Measurements from ENCODE around the gene FNDC3B. TPM values are rescaled to one million over a fixed set of nuclear protein-coding genes. Genes with fewer than 3 reads are reported as not detected.

Gene FNDC3B
- total RNA-seq, 2 donors from 2014 or later, result 57.6 to 69.3 TPM

GRCh38 chr3:172329070-172329469 is 289.7 kb downstream of the FNDC3B start:
- Histone ChIP-seq H3K4me1 (peaks cover 0 to 14% of the 10 kb centered on the region in 2 donors), H3K27ac (no peak overlapping the region), H3K9me3 (no peaks in the 10 kb centered on the region), H3K27me3 (no peaks in the 10 kb centered on the region), H3K4me3 (no peak overlapping the region), H3K36me3 (peaks cover 75% of the 10 kb centered on the region)
- no peak for TF ChIP-seq CTCF (IDR thresholded peaks at IDR 0.05)
- no peak for DNase-seq (ENCODE audit: low spot score)

- Histone ChIP-seq H3K4me1 (peaks cover 0 to 5% of the 10 kb centered on the region in 2 donors), H3K4me3 (no peak overlapping the region), H3K27me3 (no peaks in the 10 kb centered on the region), H3K27ac (no peak overlapping the region), H3K9me3 (no peaks in the 10 kb centered on the region), H3K36me3 (peaks cover 72% of the 10 kb centered on the region)
- no peak for TF ChIP-seq CTCF (IDR thresholded peaks at IDR 0.05)
- no peak for DNase-seq (ENCODE audit: low spot score)
Observed at GRCh38 chr3:172330413-172330812, 291.0 kb downstream of the FNDC3B start.

GRCh38 chr3:172332256-172333041 is 293.1 kb downstream of the FNDC3B start:
- H3K4me1 ChIP-seq, result peaks cover 0 to 5% of the 10 kb centered on the region in 2 donors
- no peak overlapping the region for H3K4me3 ChIP-seq
- H3K9me3 ChIP-seq, result no peaks in the 10 kb centered on the region
- DNase-seq (ENCODE audit: low spot score), result peak; percentile 80
- H3K36me3 ChIP-seq, result peaks cover 70% of the 10 kb centered on the region
- H3K27ac ChIP-seq, result peak overlapping the region in 1 of 2 donors; percentile 42
- TF ChIP-seq CTCF (IDR thresholded peaks at IDR 0.05), result peak; percentile 92 to 94
- H3K27me3 ChIP-seq, result no peaks in the 10 kb centered on the region

- Histone ChIP-seq H3K27me3 (no peaks in the 10 kb centered on the region), H3K27ac (no peak overlapping the region), H3K36me3 (peaks cover 71% of the 10 kb centered on the region), H3K4me1 (peaks cover 0 to 5% of the 10 kb centered on the region in 2 donors), H3K9me3 (no peaks in the 10 kb centered on the region), H3K4me3 (no peak overlapping the region)
- TF ChIP-seq CTCF (IDR thresholded peaks at IDR 0.05), result no peak
- no peak for DNase-seq (ENCODE audit: low spot score)
Observed at GRCh38 chr3:172333042-172333377, 293.6 kb downstream of the FNDC3B start.

- no peak for DNase-seq (ENCODE audit: low spot score)
- H3K9me3 ChIP-seq, result no peaks in the 10 kb centered on the region
Observed at GRCh38 chr3:172333692-172334457, 294.5 kb downstream of the FNDC3B start.

More at GRCh38 chr3:172333692-172334457, 294.5 kb downstream of the FNDC3B start:
- Histone ChIP-seq H3K4me1 (peaks cover 0 to 5% of the 10 kb centered on the region in 2 donors), H3K27me3 (no peaks in the 10 kb centered on the region), H3K4me3 (no peak overlapping the region), H3K27ac (no peak overlapping the region), H3K36me3 (peaks cover 66% of the 10 kb centered on the region)
- peak in 1 of 2 donors; percentile 31 for TF ChIP-seq CTCF (IDR thresholded peaks at IDR 0.05)

Measured in right atrium auricular region (tissue), 2 donors.